ENCODE data around the gene SLIT1. TPM values are rescaled to one million over a fixed set of nuclear protein-coding genes. Genes with fewer than 3 reads are reported as not detected.

SLIT1 gene
- total RNA-seq, 1 donor from 2014 or later: 0.72 TPM

- DNase-seq (ENCODE audit: low spot score): no peak
Measured at GRCh38 chr10:97004591-97004990, 181.2 kb downstream of the SLIT1 start.

- DNase-seq (ENCODE audit: low spot score): no peak
Measured at GRCh38 chr10:97003804-97004201, 182.0 kb downstream of the SLIT1 start.

DNA sequence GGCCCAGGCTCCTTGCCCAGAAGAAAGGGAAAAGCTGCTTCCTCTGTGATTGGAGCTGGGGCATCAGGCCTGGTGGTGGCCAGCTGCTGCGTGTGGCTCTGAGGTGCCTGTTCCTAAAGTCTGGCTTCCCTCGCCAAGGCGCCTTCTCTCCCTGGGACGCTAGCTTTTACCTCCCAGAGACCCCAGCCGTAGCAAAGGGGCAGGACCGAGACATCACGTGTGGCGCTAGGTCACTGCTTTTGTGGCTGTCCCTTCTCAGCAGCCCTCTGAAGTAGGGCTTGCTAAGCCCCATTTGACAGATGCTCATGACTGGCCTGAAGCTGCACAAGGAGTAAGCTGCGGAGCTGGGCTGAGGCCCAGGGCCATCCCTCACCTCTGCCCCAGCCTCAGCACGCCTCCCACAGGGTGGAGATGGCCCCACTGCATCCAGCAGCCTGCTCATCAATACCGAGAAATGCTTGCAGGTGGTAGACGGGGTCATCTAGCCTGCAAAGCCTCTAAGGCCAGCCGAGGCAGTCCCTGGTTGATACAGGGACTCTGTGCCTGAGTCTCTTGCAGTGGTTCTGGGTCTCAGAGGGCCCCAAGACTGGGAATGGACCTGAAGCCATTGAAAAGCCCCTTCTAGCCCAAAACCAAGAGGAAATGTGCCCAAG is 182.5 kb downstream of the SLIT1 start:
- DNase-seq (ENCODE audit: low spot score): no peak

DNA sequence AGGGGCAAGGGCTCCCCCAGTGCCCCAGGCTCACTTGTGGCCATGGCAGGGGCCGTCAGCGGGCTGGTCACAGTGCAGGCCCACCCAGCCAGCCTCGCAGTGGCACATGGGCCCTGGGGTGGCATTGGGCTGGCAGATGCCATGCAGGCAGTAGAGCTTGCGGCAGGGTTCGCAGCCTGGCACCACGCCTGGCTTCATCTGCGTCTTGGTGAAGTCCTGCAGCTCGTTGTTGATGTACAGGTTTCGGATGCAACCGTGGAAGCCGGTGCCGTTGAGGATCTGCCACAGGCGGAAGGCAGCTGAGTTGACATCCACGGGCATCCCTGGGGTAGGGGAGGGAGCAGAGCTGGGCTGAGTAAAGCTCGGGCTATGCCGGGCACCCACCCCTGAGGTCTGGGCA is 183.1 kb downstream of the SLIT1 start:
- no peak for DNase-seq (ENCODE audit: low spot score)

GRCh38 chr10:97001183-97001991 is 184.4 kb downstream of the SLIT1 start:
- no peak for DNase-seq (ENCODE audit: low spot score)

GRCh38 chr10:97000487-97001182 is 185.1 kb downstream of the SLIT1 start:
- DNase-seq (ENCODE audit: low spot score): no peak

DNA sequence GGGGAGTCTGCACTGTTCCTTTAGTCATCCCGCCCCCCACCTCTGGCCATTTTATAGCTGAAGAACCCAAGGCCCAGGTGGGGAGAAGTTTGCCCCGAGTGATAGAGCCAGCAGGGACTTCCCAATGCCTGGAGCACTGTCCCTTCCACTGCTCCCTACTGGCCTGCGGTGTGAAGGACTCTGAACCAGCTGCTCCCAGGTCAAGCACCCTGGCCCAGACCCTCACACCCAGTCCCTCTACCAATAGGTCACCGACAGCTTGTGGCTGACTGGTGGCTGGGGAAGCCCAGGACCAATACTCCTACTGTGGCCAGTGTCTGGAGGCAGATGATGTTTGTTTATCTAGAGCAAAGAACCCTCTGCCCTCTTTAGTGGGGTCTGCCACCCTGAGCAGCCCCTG is 185.8 kb downstream of the SLIT1 start:
- no peak for DNase-seq (ENCODE audit: low spot score)

DNA sequence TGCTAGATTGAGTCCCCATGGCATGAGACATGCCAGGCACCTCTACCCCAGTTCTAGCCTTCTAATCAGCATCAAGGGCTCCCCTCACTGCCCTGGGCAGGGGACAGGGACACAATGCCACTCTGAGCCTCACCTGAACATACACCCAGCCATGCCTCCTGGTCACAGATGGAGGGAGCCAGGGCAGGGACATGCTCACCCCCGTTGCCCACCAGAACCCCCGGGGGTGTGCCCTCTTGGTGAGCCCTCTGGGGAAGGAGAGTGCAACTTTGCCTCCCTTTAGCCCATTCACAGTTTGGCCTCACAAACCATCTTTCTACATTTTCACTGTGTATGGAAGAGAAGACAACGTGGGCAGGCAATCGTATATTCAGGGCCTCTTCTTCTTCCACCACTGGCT is 186.4 kb downstream of the SLIT1 start:
- no peak for DNase-seq (ENCODE audit: low spot score)

- peak; percentile 72 for DNase-seq (ENCODE audit: low spot score)
Measured at GRCh38 chr10:96998329-96998888, 187.3 kb downstream of the SLIT1 start.

DNA sequence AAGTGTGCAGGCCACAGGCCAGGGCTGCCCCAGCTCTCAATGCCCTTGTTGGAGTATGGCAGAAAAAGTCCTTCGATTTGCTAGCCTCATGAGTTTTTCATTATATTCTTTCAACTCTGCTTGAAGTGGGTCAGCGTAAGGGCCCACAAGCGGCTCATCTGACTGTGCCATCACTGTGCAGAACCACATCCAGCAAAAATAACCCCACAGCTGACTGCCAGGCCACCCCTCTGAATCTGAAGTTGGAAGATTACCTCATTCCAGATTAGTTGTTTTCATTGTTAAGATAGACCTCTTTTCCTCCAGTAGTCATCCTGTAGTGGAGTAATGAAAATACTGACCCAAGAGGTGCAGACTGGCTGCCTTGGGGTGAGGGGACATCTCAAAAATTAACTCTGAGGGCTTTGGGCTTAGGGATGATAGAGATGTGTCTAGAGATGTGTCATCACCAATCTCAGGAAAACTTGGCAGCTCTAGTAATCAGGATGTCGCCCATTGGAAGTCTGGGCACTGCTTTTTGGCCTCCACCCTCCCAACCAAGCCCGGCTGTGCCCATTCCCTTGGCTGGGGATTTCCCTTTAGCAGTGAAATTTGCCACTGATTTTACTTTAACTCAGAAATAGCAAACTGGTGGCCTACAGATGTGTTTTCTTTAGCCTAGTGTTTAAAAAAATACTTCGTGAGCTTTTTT is 189.3 kb downstream of the SLIT1 start:
- DNase-seq (ENCODE audit: low spot score): no peak

- no peak for DNase-seq (ENCODE audit: low spot score)
Measured at GRCh38 chr10:96995851-96996250, 189.9 kb downstream of the SLIT1 start.

- DNase-seq (ENCODE audit: low spot score): no peak
Measured at GRCh38 chr10:96992721-96993120, 193.0 kb downstream of the SLIT1 start.

DNA sequence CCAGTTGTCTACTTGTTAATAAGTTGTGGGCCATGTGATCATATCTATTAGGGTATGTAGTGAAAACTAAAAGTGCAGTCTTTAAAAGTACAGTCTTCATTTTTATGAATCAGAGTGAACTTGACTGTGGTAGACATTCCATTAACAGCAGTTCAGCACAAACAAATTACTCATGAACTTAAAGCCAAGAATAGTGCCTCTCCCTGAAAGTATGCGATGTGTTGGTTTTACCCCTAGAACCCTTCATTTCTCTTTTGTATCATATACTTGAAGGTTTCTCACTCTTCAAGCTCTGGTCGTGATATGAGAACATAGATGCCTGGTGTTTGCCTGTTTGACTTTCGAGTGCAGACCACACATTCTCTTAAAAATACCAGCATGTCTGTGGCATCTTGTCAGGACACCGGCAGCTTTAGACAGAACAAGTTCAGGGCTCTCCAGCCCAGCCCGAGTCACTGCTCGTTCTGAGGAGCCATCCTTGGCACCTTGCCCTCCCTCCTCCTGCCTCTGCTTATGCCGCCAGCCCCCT is 194.4 kb downstream of the SLIT1 start:
- DNase-seq (ENCODE audit: low spot score): no peak

GRCh38 chr10:96988426-96988825 is 197.3 kb downstream of the SLIT1 start:
- no peak for DNase-seq (ENCODE audit: low spot score)

DNA sequence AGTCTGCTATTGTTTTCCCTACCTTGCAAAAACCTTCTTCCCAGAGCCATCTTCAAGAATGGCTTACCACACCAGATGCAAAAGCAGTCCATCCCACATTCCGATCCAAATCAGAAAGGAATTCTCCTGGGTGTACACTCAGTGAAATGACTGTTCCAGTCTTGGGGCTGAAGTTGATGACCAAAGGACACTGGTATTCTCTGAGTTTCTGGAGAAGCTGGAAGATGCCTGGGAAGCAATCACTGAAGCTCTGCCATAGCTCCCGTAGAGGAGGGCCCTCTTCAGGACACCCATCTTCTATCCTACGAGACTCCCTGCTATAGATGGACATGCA is 197.9 kb downstream of the SLIT1 start:
- no peak for DNase-seq (ENCODE audit: low spot score)

DNA sequence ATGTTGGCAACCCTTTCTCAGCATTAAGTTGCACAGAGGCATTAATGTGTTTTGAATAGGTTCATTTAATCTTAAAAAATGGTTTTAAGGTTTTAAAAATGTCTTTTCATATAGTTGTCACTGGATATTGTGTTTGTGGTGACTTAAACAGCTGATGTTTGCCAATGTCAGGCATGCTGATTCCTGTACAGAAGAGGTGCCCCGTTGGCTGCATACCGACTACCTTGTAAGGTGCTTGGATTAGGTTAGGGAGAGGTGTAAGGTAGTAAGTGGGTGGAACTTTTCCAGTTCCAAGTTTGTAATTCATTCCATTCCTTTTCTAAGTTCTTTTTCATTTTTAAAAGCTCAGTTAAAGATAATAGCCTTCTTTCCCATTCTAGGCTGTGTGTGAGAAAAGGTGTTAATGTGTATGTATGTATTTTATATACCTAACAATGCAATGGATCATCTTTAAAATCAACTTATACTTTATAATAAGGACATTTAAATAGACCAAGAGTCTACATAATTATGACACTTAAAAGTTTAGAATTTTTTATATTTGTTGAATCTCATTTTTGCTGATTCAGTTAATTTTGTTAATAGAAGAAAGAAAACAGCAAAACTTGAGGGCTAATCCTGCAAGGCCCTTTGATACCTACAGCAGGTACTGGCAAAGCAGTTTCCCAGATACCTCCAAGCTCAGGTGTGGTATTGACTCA is 198.5 kb downstream of the SLIT1 start:
- DNase-seq (ENCODE audit: low spot score): no peak

- DNase-seq (ENCODE audit: low spot score): no peak
Measured at GRCh38 chr10:96986200-96986856, 199.4 kb downstream of the SLIT1 start.

GRCh38 chr10:96984541-96985131 is 201.1 kb downstream of the SLIT1 start:
- DNase-seq (ENCODE audit: low spot score): no peak

DNA sequence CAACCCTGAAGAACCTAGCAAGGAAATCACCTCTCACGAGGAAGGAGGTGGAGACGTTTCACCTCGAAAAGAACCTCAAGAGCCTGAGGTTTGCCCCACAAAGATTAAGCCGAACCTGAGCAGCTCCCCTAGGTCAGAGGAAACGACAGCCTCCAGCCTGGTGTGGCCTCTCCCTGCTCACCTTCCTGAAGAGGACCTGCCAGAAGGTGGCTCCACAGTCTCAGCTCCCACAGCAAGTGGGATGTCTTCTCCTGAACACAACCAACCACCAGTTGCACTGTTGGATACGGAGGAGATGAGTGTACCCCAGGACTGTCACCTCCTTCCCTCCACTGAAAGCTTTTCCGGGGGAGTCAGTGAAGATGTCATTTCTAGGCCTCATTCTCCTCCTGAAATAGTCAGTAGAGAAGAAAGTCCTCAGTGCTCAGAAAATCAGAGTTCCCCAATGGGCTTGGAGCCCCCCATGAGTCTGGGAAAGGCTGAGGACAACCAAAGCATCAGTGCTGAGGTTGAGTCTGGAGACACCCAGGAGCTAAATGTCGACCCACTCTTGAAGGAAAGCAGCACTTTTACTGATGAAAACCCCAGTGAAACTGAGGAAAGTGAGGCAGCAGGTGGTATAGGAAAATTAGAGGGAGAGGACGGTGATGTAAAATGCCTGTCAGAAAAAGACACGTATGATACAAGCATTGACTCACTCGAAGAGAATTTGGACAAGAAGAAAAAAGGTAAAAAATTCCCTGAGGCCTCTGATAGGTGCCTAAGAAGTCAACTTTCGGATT is 203.4 kb downstream of the SLIT1 start:
- DNase-seq (ENCODE audit: low spot score): no peak
